HG02943 (cell line): ENCODE measurements around the gene AMBRA1.
"Not testable (repeated sequence)": the region's sequence is repeated elsewhere in the genome, so short reads cannot be mapped to it uniquely, and the experiment has no call there.

Source experiments
- ATAC-seq: cut with Tn5 transposase; IDR thresholded peaks from one replicate; pipeline ENCODE4 v1.9.1; 2021; ENCODE audit warnings: mild to moderate bottlenecking, low read depth, moderate library complexity; ENCODE audit not compliant: unreplicated experiment

The AMBRA1 gene

GRCh38 chr11:46588131-46588530 is 5.7 kb downstream of the AMBRA1 start:
- no peak for ATAC-seq

- not testable (repeated sequence) for ATAC-seq
Observed at GRCh38 chr11:46583513-46583912, 10.3 kb downstream of the AMBRA1 start.

GRCh38 chr11:46582588-46582987 is 11.2 kb downstream of the AMBRA1 start:
- no peak for ATAC-seq

- ATAC-seq, result no peak
Observed at GRCh38 chr11:46577058-46577457, 16.8 kb downstream of the AMBRA1 start.

- ATAC-seq, result no peak
Observed at GRCh38 chr11:46574656-46575055, 19.2 kb downstream of the AMBRA1 start.

- no peak for ATAC-seq
Observed at GRCh38 chr11:46570790-46571398, 22.9 kb downstream of the AMBRA1 start.

GRCh38 chr11:46565232-46565840 is 28.5 kb downstream of the AMBRA1 start:
- no peak for ATAC-seq

GRCh38 chr11:46564459-46564858 is 29.4 kb downstream of the AMBRA1 start:
- ATAC-seq, result no peak

GRCh38 chr11:46562527-46562926 is 31.3 kb downstream of the AMBRA1 start:
- ATAC-seq, result no peak

GRCh38 chr11:46560300-46560991 is 33.4 kb downstream of the AMBRA1 start:
- peak; percentile 55 for ATAC-seq

GRCh38 chr11:46559815-46560214 is 34.0 kb downstream of the AMBRA1 start:
- no peak for ATAC-seq

- no peak for ATAC-seq
Observed at GRCh38 chr11:46557684-46558151, 36.1 kb downstream of the AMBRA1 start.

- ATAC-seq, result no peak
Observed at GRCh38 chr11:46555267-46556054, 38.4 kb downstream of the AMBRA1 start.

- no peak for ATAC-seq
Observed at GRCh38 chr11:46554213-46555147, 39.3 kb downstream of the AMBRA1 start.

GRCh38 chr11:46553814-46554212 is 40.0 kb downstream of the AMBRA1 start:
- ATAC-seq, result no peak

GRCh38 chr11:46551261-46551660 is 42.6 kb downstream of the AMBRA1 start:
- no peak for ATAC-seq

GRCh38 chr11:46547579-46547978 is 46.2 kb downstream of the AMBRA1 start:
- no peak for ATAC-seq

- no peak for ATAC-seq
Observed at GRCh38 chr11:46543564-46543963, 50.3 kb downstream of the AMBRA1 start.

- no peak for ATAC-seq
Observed at GRCh38 chr11:46541593-46542371, 52.0 kb downstream of the AMBRA1 start.
